HEK293 (cell line): Measurements from ENCODE around the gene PLA2G4E.

Source experiments
- CTCF ChIA-PET: fragments of 350-600 bp; formaldehyde crosslinking; extraction: SDS; loops from one replicate; lab custom pipeline; 2021; ENCODE audit warnings: antibody characterized with exemption; lab: Yijun Ruan, JAX
- POLR2A ChIA-PET: fragments of 300-600 bp; formaldehyde crosslinking; extraction: SDS; loops from one replicate; lab custom pipeline; 2020; ENCODE audit warnings: antibody characterized with exemption, inconsistent platforms; lab: Yijun Ruan, JAX
- H3K27ac ChIP-seq: fragments of 200-500 bp; sonication (Bioruptor generic); 2 replicates; pipeline ENCODE4 v1.5.1; 2014; ENCODE audit warnings: low read depth, low read length, control low read depth, inconsistent platforms; ENCODE audit errors: extremely low read depth
- H3K36me3 ChIP-seq, 2 experiments: fragments of 200-500 bp in 1 of 2; sonication (Bioruptor generic) in 1 of 2; 1 replicate in 1 of 2; 2 replicates in 1 of 2; pipeline ENCODE4 v1.5.1; 2014 to 2017; ENCODE audit warnings: inconsistent platforms in 2 of 2, low read length in 2 of 2; ENCODE audit not compliant: control insufficient read depth in 2 of 2, insufficient read depth in 1 of 2
- H3K4me1 ChIP-seq: fragments of 200-500 bp; sonication (Bioruptor generic); 2 replicates; pipeline ENCODE4 v1.5.1; 2014; ENCODE audit warnings: mild to moderate bottlenecking, low read length, inconsistent platforms; ENCODE audit not compliant: control insufficient read depth, insufficient read depth
- H3K4me3 ChIP-seq: 2 replicates; pipeline ENCODE4 v1.5.1; 2011; ENCODE audit warnings: low read depth, mild to moderate bottlenecking, control low read depth, low read length, moderate library complexity
- H3K9me3 ChIP-seq: fragments of 200-500 bp; sonication (Bioruptor generic); 2 replicates; pipeline ENCODE4 v1.5.1; 2014; ENCODE audit warnings: low read depth, low read length, inconsistent platforms; ENCODE audit not compliant: control insufficient read depth, insufficient read depth
- AEBP2 ChIP-seq: fragments of 450-650 bp; formaldehyde crosslinking; IDR thresholded peaks from 2 replicates; pipeline ENCODE4 v1.5.1; 2016; ENCODE audit warnings: missing biosample characterization, missing genetic modification characterization, borderline replicate concordance
- KLF9 ChIP-seq: fragments of 450-650 bp; formaldehyde crosslinking; IDR thresholded peaks from 2 replicates; pipeline ENCODE4 v1.5.1; 2016; ENCODE audit warnings: missing biosample characterization, missing genetic modification characterization, low read depth
- SP3 ChIP-seq: fragments of 450-650 bp; formaldehyde crosslinking; IDR thresholded peaks from 2 replicates; pipeline ENCODE4 v1.5.1; 2016; ENCODE audit warnings: missing biosample characterization, missing genetic modification characterization
- TSHZ1 ChIP-seq: fragments of 450-650 bp; formaldehyde crosslinking; IDR thresholded peaks from 2 replicates; pipeline ENCODE4 v1.5.1; 2016; ENCODE audit warnings: missing biosample characterization, missing genetic modification characterization, borderline replicate concordance
- ZBTB17 ChIP-seq: fragments of 450-650 bp; formaldehyde crosslinking; IDR thresholded peaks from 2 replicates; pipeline ENCODE4 v1.5.1; 2016; ENCODE audit warnings: missing biosample characterization, missing genetic modification characterization
- ZFP3 ChIP-seq: fragments of 450-650 bp; formaldehyde crosslinking; IDR thresholded peaks from 2 replicates; pipeline ENCODE4 v1.5.1; 2016; ENCODE audit warnings: low read depth, missing biosample characterization, missing genetic modification characterization
- ZNF10 ChIP-seq: fragments of 450-650 bp; formaldehyde crosslinking; IDR thresholded peaks from 2 replicates; pipeline ENCODE4 v1.5.1; 2017; ENCODE audit warnings: missing biosample characterization, missing genetic modification characterization
- ZNF121 ChIP-seq: fragments of 450-650 bp; formaldehyde crosslinking; IDR thresholded peaks from 2 replicates; pipeline ENCODE4 v1.5.1; 2016; ENCODE audit warnings: missing biosample characterization, missing genetic modification characterization
- ZNF16 ChIP-seq: fragments of 450-650 bp; formaldehyde crosslinking; IDR thresholded peaks from 2 replicates; pipeline ENCODE4 v1.5.1; 2016; ENCODE audit warnings: low read depth, missing biosample characterization, missing genetic modification characterization
- ZNF2 ChIP-seq: fragments of 450-650 bp; formaldehyde crosslinking; IDR thresholded peaks from 2 replicates; pipeline ENCODE4 v1.5.1; 2016; ENCODE audit warnings: missing biosample characterization, missing genetic modification characterization
- ZNF248 ChIP-seq: fragments of 450-650 bp; formaldehyde crosslinking; IDR thresholded peaks from 2 replicates; pipeline ENCODE4 v1.5.1; 2017; ENCODE audit warnings: missing biosample characterization, missing genetic modification characterization
- ZNF391 ChIP-seq: fragments of 450-650 bp; formaldehyde crosslinking; IDR thresholded peaks from 2 replicates; pipeline ENCODE4 v1.5.1; 2016; ENCODE audit warnings: low read depth, missing biosample characterization, missing genetic modification characterization, borderline replicate concordance
- ZNF433 ChIP-seq: fragments of 450-650 bp; formaldehyde crosslinking; IDR thresholded peaks from 2 replicates; pipeline ENCODE4 v1.5.1; 2016; ENCODE audit warnings: missing biosample characterization, missing genetic modification characterization, low read depth
- ZNF521 ChIP-seq: fragments of 450-650 bp; formaldehyde crosslinking; IDR thresholded peaks from 2 replicates; pipeline ENCODE4 v1.5.1; 2017; ENCODE audit warnings: missing biosample characterization, mild to moderate bottlenecking, missing genetic modification characterization
- ZNF549 ChIP-seq: fragments of 450-650 bp; IDR thresholded peaks from 2 replicates; pipeline ENCODE4 v1.5.1; 2018; ENCODE audit warnings: missing biosample characterization, missing genetic modification characterization, mild to moderate bottlenecking, inconsistent platforms, moderate library complexity
- ZNF610 ChIP-seq: fragments of 450-650 bp; formaldehyde crosslinking; IDR thresholded peaks from 2 replicates; pipeline ENCODE4 v1.5.1; 2016; ENCODE audit warnings: missing biosample characterization, missing genetic modification characterization, borderline replicate concordance

PLA2G4E gene

GRCh38 chr15:41994171-41994650 lies 26.6 kb downstream of the PLA2G4E start (continued):
- no peak for TF ChIP-seq ZNF521
- no peak for TF ChIP-seq ZNF2
- no peak for TF ChIP-seq ZNF549 (tag by site-specific recombination)

- no peak for TF ChIP-seq ZNF248
- TF ChIP-seq ZNF391, result no peak
- no peak for TF ChIP-seq ZNF610 (tag by site-specific recombination)
- TF ChIP-seq TSHZ1 (tag by site-specific recombination), result no peak
- no peak for TF ChIP-seq SP3 (tag by site-specific recombination)
- no peaks in the 10 kb centered on the region for H3K9me3 ChIP-seq
- H3K4me3 ChIP-seq, result no peak overlapping the region
- CTCF ChIA-PET, result interaction anchor here (1.4 to 5.3 kb wide), 4 partner anchors 63 to 91 kb away, joined by 4 to 35 read pairs (median 4); no protein-coding TSS in a partner anchor
- H3K27ac ChIP-seq, result no peak overlapping the region
- H3K4me1 ChIP-seq, result no peaks in the 10 kb centered on the region
- POLR2A ChIA-PET, result no interaction called here
- H3K36me3 ChIP-seq, result no peaks in the 10 kb centered on the region
Observed at GRCh38 chr15:41993472-41994170, 27.2 kb downstream of the PLA2G4E start.

- no peaks in the 10 kb centered on the region for H3K4me1 ChIP-seq
- TF ChIP-seq KLF9 (tag by site-specific recombination), result no peak
- TF ChIP-seq ZFP3, result no peak
- TF ChIP-seq ZNF433 (tag by site-specific recombination), result no peak
- no peak for TF ChIP-seq ZBTB17 (tag by site-specific recombination)
- no peak for TF ChIP-seq AEBP2 (tag by site-specific recombination)
- TF ChIP-seq ZNF121 (tag by site-specific recombination), result no peak
- TF ChIP-seq ZNF16, result no peak
- TF ChIP-seq ZNF10 (tag by site-specific recombination), result no peak
- H3K36me3 ChIP-seq, result no peaks in the 10 kb centered on the region
- POLR2A ChIA-PET, result no interaction called here
- H3K9me3 ChIP-seq, result no peaks in the 10 kb centered on the region
- no peak overlapping the region for H3K27ac ChIP-seq
- no peak overlapping the region for H3K4me3 ChIP-seq
- CTCF ChIA-PET, result interaction anchor here (1.5 to 5.3 kb wide), 3 partner anchors 64 to 91 kb away, joined by 4 to 35 read pairs (median 4); no protein-coding TSS in a partner anchor
Observed at GRCh38 chr15:41992803-41993190, 28.0 kb downstream of the PLA2G4E start.
